ENCODE results near the gene SERGEF.

The SERGEF gene

GRCh38 chr11:17894929-17895658 lies 117.8 kb downstream of the SERGEF start:
- H3K4me1 ChIP-seq: no peaks in the 10 kb centered on the region
- no peak overlapping the region for H2AFZ ChIP-seq
- no peaks in the 10 kb centered on the region for H3K27me3 ChIP-seq (ENCODE audit: control insufficient read depth, insufficient read depth, low read length)
- H3K79me2 ChIP-seq: no peaks in the 10 kb centered on the region
- no peak for TF ChIP-seq CTCF (IDR thresholded peaks at IDR 0.05)
- H3K4me3 ChIP-seq (ENCODE audit: low read depth, low read length): no peak overlapping the region
- no peak overlapping the region for H3K9ac ChIP-seq
- no peaks in the 10 kb centered on the region for H3K36me3 ChIP-seq (ENCODE audit: control insufficient read depth, insufficient read depth, low read length)
- H3K4me2 ChIP-seq (ENCODE audit: low read length): no peak overlapping the region
- H3K27ac ChIP-seq: no peak overlapping the region
- H3K9me3 ChIP-seq (ENCODE audit: control insufficient read depth, low read length): no peaks in the 10 kb centered on the region

DNA sequence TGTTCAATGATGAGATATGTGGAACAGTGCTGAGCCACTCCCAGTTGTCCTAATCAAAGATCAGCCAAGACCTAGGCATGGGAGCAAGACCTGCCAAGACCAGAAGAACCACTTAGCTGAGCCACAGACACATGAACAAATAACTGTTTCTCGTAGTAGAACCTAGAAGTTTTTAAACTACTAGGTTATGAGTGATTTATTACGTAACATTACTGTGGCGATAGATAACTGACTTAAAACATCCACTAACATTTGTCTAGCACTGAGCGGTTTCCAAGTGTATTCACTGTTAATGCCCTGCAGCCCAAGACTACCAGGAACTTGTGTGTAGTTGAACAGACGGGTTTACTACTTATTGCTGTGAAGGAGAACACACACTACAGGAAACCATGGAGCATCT lies 120.4 kb downstream of the SERGEF start:
- Histone ChIP-seq H3K27ac (no peak overlapping the region), H3K4me2 (ENCODE audit: low read length) (no peak overlapping the region), H3K9ac (no peak overlapping the region), H3K9me3 (ENCODE audit: control insufficient read depth, low read length) (no peaks in the 10 kb centered on the region), H2AFZ (no peak overlapping the region), H3K27me3 (ENCODE audit: control insufficient read depth, insufficient read depth, low read length) (no peaks in the 10 kb centered on the region), H3K36me3 (ENCODE audit: control insufficient read depth, insufficient read depth, low read length) (no peaks in the 10 kb centered on the region), H3K4me1 (peaks cover 5% of the 10 kb centered on the region), H3K4me3 (ENCODE audit: low read depth, low read length) (no peak overlapping the region), H3K79me2 (no peaks in the 10 kb centered on the region)
- no peak for TF ChIP-seq CTCF (IDR thresholded peaks at IDR 0.05)

GRCh38 chr11:17890325-17890724 lies 122.5 kb downstream of the SERGEF start:
- H3K4me3 ChIP-seq (ENCODE audit: low read depth, low read length): no peak overlapping the region
- H3K4me1 ChIP-seq: peaks cover 5% of the 10 kb centered on the region
- H3K36me3 ChIP-seq (ENCODE audit: control insufficient read depth, insufficient read depth, low read length): no peaks in the 10 kb centered on the region
- H3K27me3 ChIP-seq (ENCODE audit: control insufficient read depth, insufficient read depth, low read length): no peaks in the 10 kb centered on the region
- TF ChIP-seq CTCF (IDR thresholded peaks at IDR 0.05): no peak
- no peaks in the 10 kb centered on the region for H3K79me2 ChIP-seq
- H3K9ac ChIP-seq: no peak overlapping the region
- H3K4me2 ChIP-seq (ENCODE audit: low read length): no peak overlapping the region
- H2AFZ ChIP-seq: no peak overlapping the region
- H3K9me3 ChIP-seq (ENCODE audit: control insufficient read depth, low read length): no peaks in the 10 kb centered on the region
- H3K27ac ChIP-seq: no peak overlapping the region

DNA sequence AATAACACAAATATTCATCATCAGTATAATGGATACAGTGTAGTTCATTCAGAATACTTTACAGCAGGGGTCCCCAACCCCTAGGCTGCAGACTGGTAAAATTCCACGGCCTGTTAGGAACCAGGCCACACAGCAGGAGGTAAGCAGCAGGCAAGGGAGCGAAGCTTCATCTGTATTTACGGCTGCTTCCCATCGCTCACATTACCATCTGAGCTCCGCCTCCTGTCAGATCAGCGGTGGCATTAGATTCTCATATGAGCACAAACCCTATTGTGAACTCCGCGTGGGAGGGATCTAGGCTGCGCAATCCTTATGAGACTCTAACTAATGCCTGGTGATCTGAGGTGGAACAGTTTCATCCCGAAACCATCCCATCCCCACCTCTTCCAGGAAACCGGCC lies 125.1 kb downstream of the SERGEF start:
- H3K4me1 ChIP-seq: peaks cover 5% of the 10 kb centered on the region
- no peaks in the 10 kb centered on the region for H3K9me3 ChIP-seq (ENCODE audit: control insufficient read depth, low read length)
- no peaks in the 10 kb centered on the region for H3K36me3 ChIP-seq (ENCODE audit: control insufficient read depth, insufficient read depth, low read length)
- no peak overlapping the region for H3K4me2 ChIP-seq (ENCODE audit: low read length)
- H3K27ac ChIP-seq: no peak overlapping the region
- H3K4me3 ChIP-seq (ENCODE audit: low read depth, low read length): no peak overlapping the region
- H2AFZ ChIP-seq: no peak overlapping the region
- H3K9ac ChIP-seq: no peak overlapping the region
- no peak for TF ChIP-seq CTCF (IDR thresholded peaks at IDR 0.05)
- no peaks in the 10 kb centered on the region for H3K27me3 ChIP-seq (ENCODE audit: control insufficient read depth, insufficient read depth, low read length)
- no peaks in the 10 kb centered on the region for H3K79me2 ChIP-seq

DNA sequence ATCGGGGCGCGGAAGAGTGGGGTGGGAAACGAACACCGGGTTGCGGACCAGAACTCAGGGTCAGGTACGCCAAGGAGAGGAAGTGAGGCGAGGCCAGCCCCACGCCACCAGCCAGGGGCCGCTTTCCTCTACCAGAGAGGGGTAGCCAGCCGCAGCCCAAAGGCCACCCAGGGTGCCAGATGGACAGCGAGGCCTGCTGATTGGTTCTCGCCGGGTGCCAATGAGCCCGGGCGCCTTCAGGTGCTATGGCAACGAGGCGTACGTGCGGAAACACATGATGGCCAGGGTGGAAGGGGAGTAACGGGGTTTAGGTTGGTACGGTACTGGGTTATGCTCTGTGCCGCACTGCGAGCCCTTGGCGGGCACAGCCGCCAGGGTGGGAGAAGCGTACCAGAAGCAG lies 128.9 kb downstream of the SERGEF start:
- H3K9me3 ChIP-seq (ENCODE audit: control insufficient read depth, low read length): no peaks in the 10 kb centered on the region
- no peak for TF ChIP-seq CTCF (IDR thresholded peaks at IDR 0.05)
- no peaks in the 10 kb centered on the region for H3K27me3 ChIP-seq (ENCODE audit: control insufficient read depth, insufficient read depth, low read length)
- H3K9ac ChIP-seq: no peak overlapping the region
- H3K79me2 ChIP-seq: no peaks in the 10 kb centered on the region
- no peak overlapping the region for H3K27ac ChIP-seq
- H3K4me1 ChIP-seq: no peaks in the 10 kb centered on the region
- H3K4me2 ChIP-seq (ENCODE audit: low read length): no peak overlapping the region
- H3K36me3 ChIP-seq (ENCODE audit: control insufficient read depth, insufficient read depth, low read length): no peaks in the 10 kb centered on the region
- no peak overlapping the region for H2AFZ ChIP-seq
- H3K4me3 ChIP-seq (ENCODE audit: low read depth, low read length): no peak overlapping the region
